Measurements from ENCODE around the gene SERINC2. TPM values are rescaled to one million over a fixed set of nuclear protein-coding genes. Genes with fewer than 3 reads are reported as not detected.
"Not testable (repeated sequence)": the region's sequence is repeated elsewhere in the genome, so short reads cannot be mapped to it uniquely, and the experiment has no call there.

The SERINC2 gene
- total RNA-seq, 3 donors from 2014 or later = 146 to 381 (median 225) TPM

DNA sequence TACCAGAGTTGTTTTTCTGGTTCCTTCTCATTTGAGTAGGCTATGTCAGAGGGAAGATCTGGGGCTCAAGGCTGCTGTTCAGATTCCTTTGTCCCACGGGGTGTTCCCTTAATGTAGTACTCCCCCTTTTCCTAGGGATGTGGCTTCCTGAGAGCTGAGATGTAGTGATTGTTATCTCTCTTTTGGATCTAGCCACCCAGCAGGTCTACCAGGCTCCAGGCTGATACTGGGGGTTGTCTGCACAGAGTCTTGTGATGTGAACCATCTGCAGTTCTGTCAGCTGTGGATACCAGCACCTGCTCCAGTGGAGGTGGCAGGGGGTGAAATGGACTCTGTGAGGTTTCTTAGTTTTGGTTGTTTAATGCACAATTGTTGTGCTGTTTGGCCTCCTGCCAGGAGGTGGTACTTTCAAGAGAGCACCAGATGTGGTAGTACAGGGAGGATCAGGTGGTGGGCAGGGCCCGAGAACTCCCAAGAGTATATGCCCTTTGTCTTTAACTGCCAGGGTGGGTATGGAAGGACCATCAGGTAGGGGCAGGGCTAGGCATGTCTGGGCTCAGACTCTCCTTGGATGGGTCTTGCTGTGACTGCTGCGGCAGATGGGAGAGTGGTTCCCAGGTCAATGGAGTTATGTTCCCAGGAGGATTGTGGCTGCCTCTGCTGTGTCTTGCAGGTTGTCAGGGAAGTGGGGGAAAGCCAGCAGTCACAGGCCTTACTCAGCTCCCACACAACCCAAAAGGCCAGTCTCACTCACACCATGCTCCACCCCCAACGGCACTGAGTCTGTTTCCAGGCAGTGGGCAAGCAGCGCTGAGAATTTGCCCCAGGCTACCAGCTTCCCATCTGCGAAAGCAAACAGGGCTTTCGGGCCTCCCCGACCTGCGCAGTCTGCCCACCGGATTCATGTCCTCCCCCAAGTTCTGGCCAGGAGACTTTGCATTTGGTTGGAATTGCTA, 64.2 kb downstream of the SERINC2 start:
- no peak for DNase-seq
- ATAC-seq = peak; percentile 48
- H3K36me3 ChIP-seq (ENCODE audit: low read depth) = no peaks in the 10 kb centered on the region
- intact Hi-C loops (cut with DNase I, micrococcal nuclease) = no loop called here
- H3K4me3 ChIP-seq = no peak overlapping the region
- TF ChIP-seq, protein P1, sequence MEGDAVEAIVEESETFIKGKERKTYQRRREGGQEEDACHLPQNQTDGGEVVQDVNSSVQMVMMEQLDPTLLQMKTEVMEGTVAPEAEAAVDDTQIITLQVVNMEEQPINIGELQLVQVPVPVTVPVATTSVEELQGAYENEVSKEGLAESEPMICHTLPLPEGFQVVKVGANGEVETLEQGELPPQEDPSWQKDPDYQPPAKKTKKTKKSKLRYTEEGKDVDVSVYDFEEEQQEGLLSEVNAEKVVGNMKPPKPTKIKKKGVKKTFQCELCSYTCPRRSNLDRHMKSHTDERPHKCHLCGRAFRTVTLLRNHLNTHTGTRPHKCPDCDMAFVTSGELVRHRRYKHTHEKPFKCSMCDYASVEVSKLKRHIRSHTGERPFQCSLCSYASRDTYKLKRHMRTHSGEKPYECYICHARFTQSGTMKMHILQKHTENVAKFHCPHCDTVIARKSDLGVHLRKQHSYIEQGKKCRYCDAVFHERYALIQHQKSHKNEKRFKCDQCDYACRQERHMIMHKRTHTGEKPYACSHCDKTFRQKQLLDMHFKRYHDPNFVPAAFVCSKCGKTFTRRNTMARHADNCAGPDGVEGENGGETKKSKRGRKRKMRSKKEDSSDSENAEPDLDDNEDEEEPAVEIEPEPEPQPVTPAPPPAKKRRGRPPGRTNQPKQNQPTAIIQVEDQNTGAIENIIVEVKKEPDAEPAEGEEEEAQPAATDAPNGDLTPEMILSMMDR (IDR thresholded peaks at IDR 0.05) = no peak
- H3K9me3 ChIP-seq = no peaks in the 10 kb centered on the region
- peaks cover 8% of the 10 kb centered on the region for H3K4me1 ChIP-seq (ENCODE audit: low read depth)

DNA sequence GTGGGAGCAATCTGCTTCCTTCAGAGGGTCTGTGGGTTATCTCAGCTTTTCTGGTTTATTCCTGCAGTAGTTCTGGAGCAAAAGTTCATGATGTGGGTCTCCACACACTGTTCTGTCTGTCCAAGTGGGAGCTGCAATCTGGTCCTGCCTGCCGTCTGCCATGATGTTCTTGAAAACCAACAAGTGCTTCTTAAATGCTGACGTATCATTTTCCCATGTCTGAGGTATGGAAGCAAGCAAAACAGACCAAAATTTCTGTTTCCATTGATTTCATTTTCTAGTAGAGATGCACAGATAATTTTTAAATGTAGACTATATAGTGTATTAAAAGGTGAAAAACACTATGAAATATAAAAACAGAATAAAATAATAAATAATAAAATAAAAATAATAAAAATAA, 65.2 kb downstream of the SERINC2 start:
- Histone ChIP-seq H3K4me3 (no peak overlapping the region), H3K36me3 (ENCODE audit: low read depth) (no peaks in the 10 kb centered on the region), H3K9me3 (no peaks in the 10 kb centered on the region), H3K4me1 (ENCODE audit: low read depth) (peaks cover 8% of the 10 kb centered on the region)
- TF ChIP-seq, protein P1 (IDR thresholded peaks at IDR 0.05) = no peak
- DNase-seq (no peak), ATAC-seq (no peak)
- intact Hi-C loops (cut with DNase I, micrococcal nuclease) = no loop called here

DNA sequence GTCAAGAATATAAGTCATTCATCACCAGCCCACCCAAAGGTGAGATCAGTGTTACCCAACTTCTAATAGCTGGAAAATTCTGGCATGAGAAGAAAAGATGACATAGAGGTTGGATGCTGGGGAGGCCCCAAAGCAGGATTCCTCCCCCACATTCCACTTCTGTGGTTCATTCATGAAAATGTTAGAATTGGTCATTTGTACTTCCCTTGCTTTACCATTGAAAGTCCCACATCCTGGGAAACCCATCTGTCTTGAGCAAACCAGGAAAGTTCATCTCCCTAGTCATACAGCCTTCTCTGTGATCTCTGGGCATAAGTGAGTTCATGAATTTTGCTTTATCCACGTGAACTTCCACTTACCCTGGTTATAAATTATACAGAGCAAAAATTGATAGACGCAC, 66.8 kb downstream of the SERINC2 start:
- Histone ChIP-seq H3K36me3 (ENCODE audit: low read depth) (no peaks in the 10 kb centered on the region), H3K9me3 (no peaks in the 10 kb centered on the region), H3K4me3 (no peak overlapping the region), H3K4me1 (ENCODE audit: low read depth) (peaks cover 8% of the 10 kb centered on the region)
- DNase-seq (no peak), ATAC-seq (no peak)
- TF ChIP-seq, protein P1 (IDR thresholded peaks at IDR 0.05) = no peak
- intact Hi-C loops (cut with DNase I, micrococcal nuclease) = no loop called here

DNA sequence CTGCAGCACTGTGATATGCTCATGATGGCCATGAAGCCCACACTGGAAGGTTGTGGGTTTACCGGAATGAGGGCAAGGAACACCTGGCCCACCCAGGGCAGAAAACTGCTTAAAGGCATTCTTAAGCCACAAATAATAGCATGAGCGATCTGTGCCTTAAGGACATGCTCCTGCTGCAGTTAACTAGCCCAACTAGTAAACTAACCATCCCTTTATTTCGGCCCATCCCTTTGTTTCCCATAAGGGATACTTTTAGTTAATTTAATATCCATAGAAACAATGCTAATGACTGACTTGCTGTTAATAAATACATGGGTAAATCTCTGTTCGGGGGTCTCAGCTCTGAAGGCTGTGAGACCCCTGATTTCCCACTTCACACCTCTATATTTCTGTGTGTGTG, 67.4 kb downstream of the SERINC2 start:
- H3K36me3 ChIP-seq (ENCODE audit: low read depth); H3K4me1 ChIP-seq (ENCODE audit: low read depth); H3K4me3 ChIP-seq; DNase-seq; ATAC-seq; intact Hi-C loops (cut with DNase I, micrococcal nuclease); H3K9me3 ChIP-seq: not testable (repeated sequence)

DNA sequence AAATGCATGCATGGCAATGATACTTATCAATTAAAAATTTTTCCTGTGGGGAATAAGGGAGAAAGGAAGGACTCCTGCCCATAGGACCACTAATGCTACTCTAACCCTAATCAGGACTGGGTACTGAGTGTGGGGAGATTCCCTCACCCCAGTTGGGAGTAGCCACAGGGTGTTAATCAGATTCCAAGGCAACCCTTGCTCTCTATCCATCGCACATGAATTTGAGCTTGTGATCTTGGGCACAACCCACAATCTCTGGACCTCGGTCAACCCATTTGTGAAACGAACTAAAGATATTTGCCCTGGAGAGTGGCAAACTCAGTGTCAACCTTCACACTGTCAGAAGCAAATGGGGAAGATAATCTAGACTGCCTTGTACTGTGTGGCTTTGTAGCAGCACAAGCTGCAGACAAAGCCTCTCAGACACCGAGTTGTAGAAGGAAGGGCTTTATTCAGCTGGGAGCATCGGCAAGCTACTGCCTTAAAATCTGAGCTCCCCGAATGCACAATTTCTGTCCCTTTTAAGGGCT, 69.5 kb downstream of the SERINC2 start:
- peak; percentile 79 for ATAC-seq

More for the DNA sequence above, 69.5 kb downstream of the SERINC2 start:
- no peak overlapping the region for H3K4me3 ChIP-seq
- peaks cover 8% of the 10 kb centered on the region for H3K4me1 ChIP-seq (ENCODE audit: low read depth)
- TF ChIP-seq, protein P1 (IDR thresholded peaks at IDR 0.05) = no peak
- DNase-seq = no peak
- intact Hi-C loops (cut with DNase I, micrococcal nuclease) = no loop called here
- no peaks in the 10 kb centered on the region for H3K36me3 ChIP-seq (ENCODE audit: low read depth)
- H3K9me3 ChIP-seq = no peaks in the 10 kb centered on the region
